SK-N-SH (cell line): Measurements from ENCODE around the gene SF3A1.

Source experiments
- CHD2 ChIP-seq: fragments of 150-350 bp; IDR thresholded peaks from 2 replicates; pipeline ENCODE4 v1.6.1; 2018; ENCODE audit warnings: low read length; ENCODE audit not compliant: partially characterized antibody
- CTCF ChIP-seq: fragments of 200-600 bp; sonication (generic); IDR thresholded peaks from 2 replicates; pipeline ENCODE4 v1.6.1; 2017; ENCODE audit warnings: antibody characterized with exemption, mild to moderate bottlenecking, moderate library complexity
- ELF1 ChIP-seq: IDR thresholded peaks from 2 replicates; pipeline ENCODE4 v1.4.0; 2012
- EP300 ChIP-seq, 2 experiments: IDR thresholded peaks; 2 replicates each; pipeline versions ENCODE4 v1.4.0 to v1.6.1; 2012; ENCODE audit warnings: borderline replicate concordance in 1 of 2, low read depth in 1 of 2, low read length in 1 of 2
- EZH2phosphoT487 ChIP-seq: fragments of 200-600 bp; sonication (generic); IDR thresholded peaks from 2 replicates; pipeline ENCODE4 v1.6.1; 2017; ENCODE audit warnings: low read depth, mixed run types, mild to moderate bottlenecking, antibody characterized with exemption, moderate library complexity, borderline replicate concordance
- FOSL2 ChIP-seq: IDR thresholded peaks from 2 replicates; pipeline ENCODE4 v1.4.0; 2012; ENCODE audit warnings: low read depth, mild to moderate bottlenecking, moderate library complexity, borderline replicate concordance
- GATA2 ChIP-seq: sonication (generic); formaldehyde crosslinking; IDR thresholded peaks from 2 replicates; pipeline ENCODE4 v1.5.0; 2020; ENCODE audit warnings: mild to moderate bottlenecking, missing genetic modification reagents
- JUND ChIP-seq: IDR thresholded peaks from 2 replicates; pipeline ENCODE4 v1.4.0; 2012
- POLR2AphosphoS5 ChIP-seq: IDR thresholded peaks from 2 replicates; pipeline ENCODE4 v1.6.1; 2012; ENCODE audit warnings: low read depth, low read length
- RAD21 ChIP-seq: IDR thresholded peaks from 2 replicates; pipeline ENCODE4 v1.6.1; 2012; ENCODE audit warnings: mild to moderate bottlenecking, low read length
- REST ChIP-seq: IDR thresholded peaks from 2 replicates; pipeline ENCODE4 v1.6.1; 2012; ENCODE audit warnings: mild to moderate bottlenecking, low read depth, low read length, moderate library complexity
- SMC3 ChIP-seq: IDR thresholded peaks from 2 replicates; pipeline ENCODE4 v1.6.1; 2012; ENCODE audit warnings: low read depth, low read length, improper control_type of control experiment

GRCh38 chr22:30354644-30355043, 2.0 kb downstream of the SF3A1 start:
- no peak for TF ChIP-seq CTCF
- TF ChIP-seq POLR2AphosphoS5, result no peak
- no peak for TF ChIP-seq GATA2 (CRISPR knock-in tag)
- TF ChIP-seq EP300 (IDR thresholded peaks at IDR 0.05; ENCODE audit: borderline replicate concordance in 1 of 2, low read depth in 1 of 2, low read length in 1 of 2), result no peak
- no peak for TF ChIP-seq RAD21
- TF ChIP-seq SMC3, result no peak
- TF ChIP-seq REST, result no peak
- TF ChIP-seq FOSL2, result no peak
- no peak for TF ChIP-seq JUND
- TF ChIP-seq ELF1, result no peak
- no peak for TF ChIP-seq EZH2phosphoT487
- TF ChIP-seq CHD2, result no peak
